T-cell (primary cell): Measurements from ENCODE around the gene LRFN4. TPM values are rescaled to one million over a fixed set of nuclear protein-coding genes. Genes with fewer than 3 reads are reported as not detected.

Source experiments
- ATAC-seq, 4 experiments: fragments of 200-7000 bp in 3 of 4; fragments of 150-1000 bp in 1 of 4; cut with Tn5 transposase; replicated peaks in 1 of 4; 1 replicate in 3 of 4; 2 replicates in 1 of 4; pipeline ENCODE4 v1.10.0; 2021; ENCODE audit warnings: moderate library complexity in 3 of 4, mild to moderate bottlenecking in 2 of 4, moderate number of reproducible peaks in 1 of 4
- CTCF ChIA-PET, 2 donors: fragments of 300-600 bp; sonication (Branson Sonifier 250); formaldehyde crosslinking; loops; one replicate each; lab custom pipeline; 2022; ENCODE audit warnings: antibody characterized with exemption in 2 of 2; lab: Charles Lee
- POLR2A ChIA-PET, 2 donors: fragments of 300-600 bp; sonication (Branson Sonifier 250); formaldehyde crosslinking; loops; one replicate each; lab custom pipeline; 2022; ENCODE audit warnings: antibody characterized with exemption in 2 of 2; lab: Charles Lee
- DNase-seq, 35 experiments: peaks; one replicate each; pipeline versions ENCODE4 v3.0.0 to v3.0.0-alpha.2; 2013 to 2023
- H3K27ac ChIP-seq: one replicate; pipeline ENCODE4 v1.5.1; 2013; ENCODE audit warnings: low read length
- H3K27me3 ChIP-seq, 2 experiments: replicated peaks in 1 of 2; 1 replicate in 1 of 2; 2 replicates in 1 of 2; pipeline versions ENCODE4 v1.6.1 to v1.7.0; 2013; ENCODE audit warnings: low read length in 1 of 2, mixed read lengths in 1 of 2; ENCODE audit not compliant: control insufficient read depth in 2 of 2, insufficient read depth in 2 of 2; ENCODE audit errors: extremely low read depth in 1 of 2
- H3K36me3 ChIP-seq, 2 donors: 1 replicate in 1 of 2; 2 replicates in 1 of 2; pipeline versions ENCODE4 v1.6.1 to v1.7.0; 2013; ENCODE audit warnings: low read length in 1 of 2; ENCODE audit not compliant: control insufficient read depth in 2 of 2, insufficient read depth in 1 of 2; ENCODE audit errors: extremely low read depth in 1 of 2
- H3K4me1 ChIP-seq, 2 experiments: 1 replicate in 1 of 2; 2 replicates in 1 of 2; pipeline versions ENCODE4 v1.6.1 to v1.7.0; 2013; ENCODE audit warnings: low read length in 2 of 2, mixed read lengths in 1 of 2; ENCODE audit not compliant: insufficient read depth in 2 of 2, control insufficient read depth in 1 of 2; ENCODE audit errors: extremely low read depth in 1 of 2
- H3K4me3 ChIP-seq, 2 donors: 1 replicate in 1 of 2; 2 replicates in 1 of 2; pipeline versions ENCODE4 v1.5.1 to v1.7.0; 2013; ENCODE audit warnings: mild to moderate bottlenecking in 2 of 2, low read length in 1 of 2, moderate library complexity in 1 of 2; ENCODE audit not compliant: control insufficient read depth in 1 of 2; ENCODE audit errors: extremely low read depth in 1 of 2
- H3K9me3 ChIP-seq: 2 replicates; pipeline ENCODE4 v1.7.0; 2013
- H3K27ac Mint-ChIP-seq, 2 donors: one replicate each; pipeline ENCODE4 v1.8.0; 2020 to 2021; ENCODE audit warnings: mild to moderate bottlenecking in 2 of 2, mixed read lengths in 2 of 2
- H3K27me3 Mint-ChIP-seq, 2 donors: one replicate each; pipeline ENCODE4 v1.8.0; 2021 to 2022; ENCODE audit warnings: mixed read lengths in 2 of 2
- H3K36me3 Mint-ChIP-seq: one replicate; pipeline ENCODE4 v1.8.0; 2021; ENCODE audit warnings: mixed read lengths
- H3K4me1 Mint-ChIP-seq, 3 donors: one replicate each; pipeline ENCODE4 v1.8.0; 2020 to 2022; ENCODE audit warnings: mixed read lengths in 3 of 3, mild to moderate bottlenecking in 1 of 3
- H3K4me3 Mint-ChIP-seq, 3 donors: one replicate each; pipeline ENCODE4 v1.8.0; 2020 to 2022; ENCODE audit warnings: mild to moderate bottlenecking in 3 of 3, mixed read lengths in 3 of 3, moderate library complexity in 3 of 3
- H3K9me3 Mint-ChIP-seq, 3 donors: one replicate each; pipeline ENCODE4 v1.8.0; 2020 to 2022; ENCODE audit warnings: mixed read lengths in 3 of 3
- WGBS: methylation state at CpG from one replicate; pipeline ENCODE4 v1.1.5; 2013; ENCODE audit warnings: missing lambda C conversion rate; ENCODE audit not compliant: insufficient coverage; 5-methylcytosine and 5-hydroxymethylcytosine counted together
- total RNA-seq, 35 experiments: library from RNA in 6 of 35; stranded (reverse) in 6 of 35; fragments of 120-200 nt in 1 of 35; gene quantifications; one replicate each; pipeline versions ENCODE4 v1.2.1 to v1.2.4 and lab custom pipeline; 2013 to 2026

The LRFN4 gene
- total RNA-seq, 5 donors from 2014 or later (not counting 1 experiment from before 2014, with no cell fraction given): 1.5 to 12.9 (median 6.7) TPM

DNA sequence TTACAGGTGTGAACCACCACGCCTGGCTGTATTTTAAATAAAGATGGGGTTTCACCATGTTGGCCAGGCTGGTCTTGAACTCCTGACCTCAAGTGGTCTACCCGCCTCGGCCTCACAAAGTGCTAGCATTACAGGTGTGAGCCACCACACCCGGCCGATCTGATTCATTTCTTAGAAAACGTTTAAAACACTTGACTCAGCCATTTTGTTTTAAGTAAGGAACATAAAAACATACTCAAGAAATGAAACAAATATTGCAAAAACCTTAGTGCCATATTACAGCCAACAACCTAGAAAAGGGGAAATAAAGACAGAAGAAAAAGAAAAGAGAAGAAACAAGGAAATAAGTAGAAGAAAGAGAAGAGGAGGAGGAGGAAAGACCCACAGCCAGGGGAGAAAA, 17.4 kb downstream of the LRFN4 start:
- H3K9me3 ChIP-seq: no peaks in the 10 kb centered on the region
- H3K27ac Mint-ChIP-seq: no peak overlapping the region

DNA sequence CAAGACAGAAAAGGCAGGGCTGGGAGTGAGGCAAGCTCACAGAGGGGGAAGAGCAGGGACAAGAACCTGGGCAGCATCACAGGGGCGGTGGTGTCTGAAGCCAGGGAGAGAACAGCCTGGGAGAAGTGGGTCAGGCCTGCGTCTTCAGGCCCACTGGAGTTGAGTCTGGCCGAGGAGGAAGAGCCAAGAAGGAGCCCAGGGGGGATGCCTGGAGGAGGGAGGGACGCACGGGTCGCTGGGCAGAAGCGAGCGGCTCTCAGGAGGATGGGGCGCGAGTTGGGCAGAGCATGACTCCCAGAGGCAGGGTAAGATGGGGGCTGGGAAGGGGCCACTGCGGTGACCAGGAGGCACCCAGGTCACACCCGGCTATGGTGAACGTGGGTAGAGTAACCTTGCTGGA, 18.5 kb downstream of the LRFN4 start:
- DNase-seq: no peak
- Histone ChIP-seq H3K36me3 (no peaks in the 10 kb centered on the region), H3K4me3 (no peak overlapping the region), H3K4me1 (peaks cover 2 to 4% of the 10 kb centered on the region in 2 experiments), H3K9me3 (no peaks in the 10 kb centered on the region), H3K27me3 (no peaks in the 10 kb centered on the region), H3K27ac (no peak overlapping the region)
- POLR2A ChIA-PET: no interaction called here
- CTCF ChIA-PET: no interaction called here
- ATAC-seq: no peak
- Mint-ChIP-seq H3K36me3 (no peaks in the 10 kb centered on the region), H3K9me3 (no peaks in the 10 kb centered on the region), H3K4me3 (no peak overlapping the region), H3K4me1 (peaks cover 2 to 10% (median 6%) of the 10 kb centered on the region in 3 donors), H3K27ac (no peak overlapping the region), H3K27me3 (no peaks in the 10 kb centered on the region)
- 87% methylated on average over 13 of the region's 13 CpGs for WGBS

More for the DNA sequence above, 17.4 kb downstream of the LRFN4 start:
- Mint-ChIP-seq H3K27me3 (no peaks in the 10 kb centered on the region), H3K4me3 (no peak overlapping the region), H3K36me3 (no peaks in the 10 kb centered on the region), H3K4me1 (peaks cover 0 to 3% (median 2%) of the 10 kb centered on the region in 3 donors), H3K9me3 (no peaks in the 10 kb centered on the region)
- 75% methylated on average over 1 of the region's 6 CpGs for WGBS
- Histone ChIP-seq H3K27ac (no peak overlapping the region), H3K4me3 (no peak overlapping the region), H3K27me3 (no peaks in the 10 kb centered on the region), H3K4me1 (no peaks in the 10 kb centered on the region), H3K36me3 (no peaks in the 10 kb centered on the region)
- ChIA-PET POLR2A (no interaction called here), CTCF (no interaction called here)
- no peak for DNase-seq
- ATAC-seq: no peak

DNA sequence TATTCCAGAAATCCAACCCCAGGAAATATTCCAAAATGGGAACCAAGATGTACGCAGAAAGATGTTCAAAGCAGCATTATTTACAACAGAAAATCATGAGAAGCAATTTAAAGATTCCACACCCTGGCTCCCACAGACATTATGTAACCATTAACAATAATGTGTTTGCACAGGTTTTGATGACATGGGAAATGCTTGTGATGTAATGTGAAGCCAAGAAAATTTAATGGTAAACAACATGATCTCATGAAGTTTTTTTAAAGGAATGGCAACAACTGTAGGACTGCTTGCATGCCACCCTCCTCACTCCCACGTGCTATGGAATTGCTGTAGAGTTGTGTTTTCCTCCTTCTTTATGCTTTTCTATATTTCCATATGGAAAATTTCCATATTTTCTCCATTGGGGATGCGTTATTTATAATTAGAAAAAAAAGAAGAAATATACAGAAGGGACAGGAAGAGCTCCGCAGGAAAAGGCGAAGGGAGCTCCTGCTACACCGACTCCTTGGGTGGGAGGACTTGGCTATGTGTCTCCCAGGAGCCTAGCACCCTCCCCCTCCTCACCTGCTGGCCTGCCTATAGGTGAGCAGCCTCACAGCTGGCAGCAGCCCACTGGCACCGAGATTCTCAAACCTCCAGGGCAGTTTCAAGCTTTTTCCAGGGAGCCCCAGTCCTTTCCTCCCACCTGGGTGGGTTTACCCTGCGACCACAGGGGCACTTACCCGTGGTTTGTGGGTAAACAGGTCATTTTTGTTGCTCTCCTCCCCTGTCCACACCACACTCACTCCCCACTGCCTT, 20.9 kb downstream of the LRFN4 start:
- H3K4me1 Mint-ChIP-seq: peaks cover 15 to 23% (median 17%) of the 10 kb centered on the region in 3 donors
- 83% methylated on average over 2 of the region's 9 CpGs for WGBS
- H3K36me3 ChIP-seq: no peaks in the 10 kb centered on the region
- H3K27ac ChIP-seq: no peak overlapping the region
- no peaks in the 10 kb centered on the region for H3K27me3 Mint-ChIP-seq
- POLR2A ChIA-PET: no interaction called here
- no peak overlapping the region for H3K4me3 ChIP-seq
- H3K4me3 Mint-ChIP-seq: no peak overlapping the region
- no peaks in the 10 kb centered on the region for H3K36me3 Mint-ChIP-seq
- peaks cover 0 to 8% of the 10 kb centered on the region in 2 experiments for H3K27me3 ChIP-seq
- no peaks in the 10 kb centered on the region for H3K9me3 Mint-ChIP-seq
- CTCF ChIA-PET: no interaction called here
- ATAC-seq (no peak), DNase-seq (no peak)
- H3K9me3 ChIP-seq: no peaks in the 10 kb centered on the region
- H3K4me1 ChIP-seq: peaks cover 3 to 15% of the 10 kb centered on the region in 2 experiments
- H3K27ac Mint-ChIP-seq: no peak overlapping the region

DNA sequence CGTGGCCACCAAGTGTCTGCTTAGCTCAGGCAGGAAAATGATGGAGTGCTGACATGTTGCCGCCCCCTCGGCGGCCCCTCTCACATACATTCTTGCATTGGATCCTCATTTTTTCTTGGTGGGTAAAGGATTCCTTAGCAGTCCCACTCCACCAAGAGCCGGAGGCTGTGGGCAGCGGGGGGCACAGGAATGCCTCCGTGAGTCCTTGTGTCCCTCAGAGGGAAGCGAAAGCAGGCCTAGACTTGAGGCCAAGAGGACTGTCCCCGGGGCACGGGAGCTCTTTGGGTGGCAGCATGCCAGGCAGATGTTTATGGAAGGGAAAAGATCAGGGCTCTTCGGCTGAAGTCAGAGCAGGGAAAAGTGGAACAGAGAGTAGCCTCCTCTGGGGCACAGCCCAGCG, 21.6 kb downstream of the LRFN4 start:
- Histone ChIP-seq H3K9me3 (no peaks in the 10 kb centered on the region), H3K4me1 (peaks cover 3 to 15% of the 10 kb centered on the region in 2 experiments), H3K4me3 (no peak overlapping the region), H3K27me3 (peaks cover 0 to 14% of the 10 kb centered on the region in 2 experiments), H3K27ac (no peak overlapping the region), H3K36me3 (no peaks in the 10 kb centered on the region)
- WGBS: 92% methylated on average over 4 of the region's 12 CpGs
- no peak for DNase-seq
- no peak overlapping the region for H3K4me3 Mint-ChIP-seq
- H3K36me3 Mint-ChIP-seq: no peaks in the 10 kb centered on the region
- H3K27me3 Mint-ChIP-seq: no peaks in the 10 kb centered on the region
- ChIA-PET POLR2A (no interaction called here), CTCF (no interaction called here)
- ATAC-seq: no peak
- no peaks in the 10 kb centered on the region for H3K9me3 Mint-ChIP-seq
- H3K27ac Mint-ChIP-seq: no peak overlapping the region
- H3K4me1 Mint-ChIP-seq: peaks cover 15 to 29% (median 17%) of the 10 kb centered on the region in 3 donors

DNA sequence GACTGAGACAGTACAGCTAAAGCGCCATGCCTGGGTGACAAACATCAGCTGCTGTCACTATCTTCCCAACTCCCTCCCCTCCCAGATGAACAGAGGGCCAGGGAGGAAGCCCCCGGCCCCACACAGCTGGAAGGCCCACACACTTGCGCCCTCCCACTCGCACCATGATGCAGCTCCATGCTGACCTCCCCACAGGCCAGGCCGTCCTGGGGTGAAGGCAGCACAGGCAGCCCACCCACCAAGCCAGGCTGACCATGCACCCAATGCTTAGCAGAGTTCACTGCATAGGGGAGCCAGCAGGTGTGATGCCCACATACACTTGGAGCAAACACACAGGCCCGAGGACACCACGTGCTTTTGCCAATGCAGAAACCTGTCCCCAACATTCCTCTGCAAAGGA, 22.1 kb downstream of the LRFN4 start:
- H3K36me3 ChIP-seq: no peaks in the 10 kb centered on the region
- H3K27me3 Mint-ChIP-seq: no peaks in the 10 kb centered on the region
- ChIA-PET CTCF (no interaction called here), POLR2A (no interaction called here)
- no peak overlapping the region for H3K27ac ChIP-seq
- WGBS: 89% methylated on average over 5 of the region's 7 CpGs
- no peak overlapping the region for H3K4me3 ChIP-seq
- ATAC-seq (no peak), DNase-seq (no peak)
- no peak overlapping the region for H3K27ac Mint-ChIP-seq
- peaks cover 0 to 14% of the 10 kb centered on the region in 2 experiments for H3K27me3 ChIP-seq
- no peak overlapping the region for H3K4me3 Mint-ChIP-seq
- H3K36me3 Mint-ChIP-seq: no peaks in the 10 kb centered on the region
- peaks cover 3 to 15% of the 10 kb centered on the region in 2 experiments for H3K4me1 ChIP-seq
- peaks cover 15 to 29% (median 17%) of the 10 kb centered on the region in 3 donors for H3K4me1 Mint-ChIP-seq
- H3K9me3 ChIP-seq: no peaks in the 10 kb centered on the region
- H3K9me3 Mint-ChIP-seq: no peaks in the 10 kb centered on the region

DNA sequence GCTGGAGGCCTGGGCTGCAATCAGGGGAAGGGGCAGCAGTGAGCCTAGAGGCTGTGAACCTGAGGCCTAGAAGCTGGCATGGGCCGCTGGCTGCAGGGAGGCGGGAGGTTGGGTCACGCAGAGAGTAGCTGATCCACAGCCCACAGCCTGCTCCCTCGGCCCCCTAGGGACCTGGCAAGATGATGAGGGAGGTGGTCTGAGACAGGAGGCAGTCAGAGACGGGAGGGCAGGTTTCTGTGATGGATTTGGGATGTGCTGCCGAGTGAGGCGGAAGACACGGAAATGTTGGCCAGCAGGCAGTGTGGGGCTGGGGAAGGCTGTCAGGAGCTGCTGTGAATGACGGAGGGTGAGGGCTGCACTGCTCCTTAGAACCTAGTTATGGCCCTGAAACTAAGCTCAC, 22.7 kb downstream of the LRFN4 start:
- ATAC-seq (no peak), DNase-seq (no peak)
- Histone ChIP-seq H3K4me3 (no peak overlapping the region), H3K9me3 (no peaks in the 10 kb centered on the region), H3K27ac (no peak overlapping the region), H3K4me1 (peaks cover 3 to 15% of the 10 kb centered on the region in 2 experiments), H3K27me3 (peaks cover 0 to 14% of the 10 kb centered on the region in 2 experiments), H3K36me3 (no peaks in the 10 kb centered on the region)
- no peaks in the 10 kb centered on the region for H3K9me3 Mint-ChIP-seq
- H3K27me3 Mint-ChIP-seq: no peaks in the 10 kb centered on the region
- H3K4me3 Mint-ChIP-seq: no peak overlapping the region
- no peaks in the 10 kb centered on the region for H3K36me3 Mint-ChIP-seq
- H3K4me1 Mint-ChIP-seq: peaks cover 15 to 29% (median 17%) of the 10 kb centered on the region in 3 donors
- ChIA-PET CTCF (no interaction called here), POLR2A (no interaction called here)
- no peak overlapping the region for H3K27ac Mint-ChIP-seq
- WGBS: 84% methylated on average over 9 of the region's 9 CpGs
